Heart left ventricle (tissue), 16 donors: ENCODE data around the gene ZNF860. TPM values are rescaled to one million over a fixed set of nuclear protein-coding genes. Genes with fewer than 3 reads are reported as not detected.
"Not testable (repeated sequence)": the region's sequence is repeated elsewhere in the genome, so short reads cannot be mapped to it uniquely, and the experiment has no call there.

Experiments
- ATAC-seq, 4 donors: fragments of 200-7000 bp; cut with Tn5 transposase; one replicate each; pipeline ENCODE4 v1.9.1; 2020 to 2022; ENCODE audit warnings: moderate library complexity in 4 of 4, mild to moderate bottlenecking in 3 of 4, moderate number of reproducible peaks in 1 of 4
- DNase-seq, 5 donors: peaks; one replicate each; pipeline ENCODE4 v3.0.0-alpha.2; 2020
- H3K27ac ChIP-seq, 12 donors: fragments of 200-600 bp; sonication (generic) in 4 of 12; one replicate each; pipeline versions ENCODE4 v1.5.0 to v1.8.0; 2016 to 2022; ENCODE audit warnings: mild to moderate bottlenecking in 2 of 12
- H3K27me3 ChIP-seq, 9 donors: fragments of 200-600 bp; sonication (generic) in 2 of 9; one replicate each; pipeline versions ENCODE4 v1.5.1 to v1.8.0; 2016 to 2022; ENCODE audit warnings: mild to moderate bottlenecking in 3 of 9
- H3K36me3 ChIP-seq, 9 donors: fragments of 200-600 bp; sonication (generic) in 2 of 9; one replicate each; pipeline versions ENCODE4 v1.5.0 to v1.8.0; 2018 to 2022; ENCODE audit warnings: mild to moderate bottlenecking in 2 of 9
- H3K4me1 ChIP-seq, 12 donors: fragments of 200-600 bp; sonication (generic) in 4 of 12; one replicate each; pipeline versions ENCODE4 v1.5.0 to v1.8.0; 2016 to 2022; ENCODE audit warnings: mild to moderate bottlenecking in 3 of 12
- H3K4me3 ChIP-seq, 12 donors: fragments of 200-600 bp; sonication (generic) in 4 of 12; one replicate each; pipeline versions ENCODE4 v1.5.0 to v1.8.0; 2017 to 2022; ENCODE audit warnings: mild to moderate bottlenecking in 9 of 12, moderate library complexity in 4 of 12
- H3K9me3 ChIP-seq, 12 donors: fragments of 200-600 bp; sonication (generic) in 4 of 12; one replicate each; pipeline versions ENCODE4 v1.5.0 to v1.8.0; 2016 to 2022; ENCODE audit warnings: mild to moderate bottlenecking in 1 of 12
- CTCF ChIP-seq, 12 donors: fragments of 200-600 bp; sonication (generic) in 4 of 12; IDR thresholded peaks; one replicate each; pipeline versions ENCODE4 v1.5.0 to v1.8.0; 2018 to 2022; ENCODE audit warnings: antibody characterized with exemption in 12 of 12, mild to moderate bottlenecking in 5 of 12
- POLR2A ChIP-seq, 2 donors: fragments of 450-650 bp; IDR thresholded peaks; one replicate each; pipeline ENCODE4 v1.6.1; 2017; ENCODE audit warnings: antibody characterized with exemption in 2 of 2, mild to moderate bottlenecking in 2 of 2, moderate library complexity in 2 of 2
- WGBS, 4 donors: extraction: QIAGEN DNeasy Blood & Tissue Kit in 2 of 4; methylation state at CpG; one replicate each; pipeline versions ENCODE4 v1.1.5 to v1.1.7; 2013 to 2018; 5-methylcytosine and 5-hydroxymethylcytosine counted together
- intact Hi-C, 10 donors: fragments of 100-400 bp; cut with DNase I; formaldehyde crosslinking; loops; one replicate each; pipeline versions ENCODE4 v1.11.1 to v1.14.2; 2022
- polyA plus RNA-seq, 2 donors: library from polyadenylated mRNA; stranded (reverse); fragments of 200-250 nt; gene quantifications; one replicate each; pipeline ENCODE4 v1.2.3, GENCODE V29; 2013
- total RNA-seq, 9 donors: library from RNA; depleted of rRNA in 2 of 9; stranded (reverse); fragments of >200 nt in 2 of 9; fragmentation: NEBNext Ultra II Directional in 3 of 9; extraction: Animal tissue kit (Norgen Biotek cat#: 25700) in 3 of 9; gene quantifications; one replicate each; pipeline versions ENCODE4 v1.1.0 to v1.2.4, GENCODE V29; 2016 to 2023
- donor health status: ischemic (EF 13 %, LVEDD 7.1; RV severe dilation, severe dysfunction).
- donor health status: healthy with polysubstance abuse.
- donor health status: DM: no; HTN: yes; CAD: no.
- donor health status: DM: no; HTN: no; CAD: no.
- donor health status: ischemic (EF 25% LVEDD 6.9; RV normal size, moderate dysfunction).
- donor health status: ischemic (EF 25% LVEDD 5.7; RV mildly dilated, moderate dysfunction).
- donor health status: healthy.
- donor health status: DM: yes; HTN: yes; CAD: no.
- donor health status: ischemic (EF 35%, LVEDD 5.7; RV mildly dilated, moderate dysfunction).
- donor health status: nonischemic (EF 11% LVEDD 7.7; RV severe dilation, severe dysfunction).
- donor health status: DM: yes; HTN: yes; CAD: no.
- donor health status: PGD.
- donor health status: ischemic (EF 29% LVEDD 5.4; RV normal size, mild dysfunction).
- donor health status: nonischemic (EF 23%, LVEDD 6.1; RV moderate dilation, normal function).

The ZNF860 gene
- total and polyA plus RNA-seq, 11 donors, result 0.08 to 0.53 (median 0.14) TPM; not detected in 4

GRCh38 chr3:31993843-31994242, 12.3 kb downstream of the ZNF860 start:
- H3K9me3 ChIP-seq, result peaks cover 0 to 41% (median 19%) of the 10 kb centered on the region in 12 donors
- 94 to 100% (median 96%) methylated on average over 1 of the region's 1 CpG for WGBS, 4 donors
- DNase-seq, result no peak
- no peak overlapping the region for H3K27ac ChIP-seq
- no peak overlapping the region for H3K4me3 ChIP-seq
- H3K36me3 ChIP-seq, result no peaks in the 10 kb centered on the region
- TF ChIP-seq CTCF (IDR thresholded peaks at IDR 0.05) (no peak), POLR2A (IDR thresholded peaks at IDR 0.05) (no peak)
- no peak for ATAC-seq
- intact Hi-C loops, result no loop called here
- no peaks in the 10 kb centered on the region for H3K4me1 ChIP-seq
- H3K27me3 ChIP-seq, result no peaks in the 10 kb centered on the region

DNA sequence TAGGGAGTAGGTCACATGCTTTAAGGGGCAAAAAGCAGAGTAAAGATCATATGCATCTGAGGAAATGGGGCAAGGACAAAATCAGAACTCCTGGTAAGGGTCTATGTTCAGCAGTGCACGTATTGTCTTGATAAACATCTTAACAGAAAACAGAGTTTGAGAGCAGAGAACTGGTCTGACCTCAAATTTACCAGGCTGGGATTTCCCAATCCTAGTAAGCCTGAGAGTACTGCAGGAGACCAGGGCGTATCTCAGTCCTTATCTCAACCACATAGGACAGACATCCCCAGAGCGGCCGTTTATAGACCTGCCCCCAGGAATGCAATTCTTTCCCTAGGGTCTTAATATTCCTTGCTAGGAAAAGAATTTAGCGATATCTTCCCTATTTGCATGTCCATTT, 13.5 kb downstream of the ZNF860 start:
- WGBS, 4 donors, result 66 to 88% (median 72%) methylated on average over 5 of the region's 5 CpGs
- H3K27ac ChIP-seq, intact Hi-C loops: not testable (repeated sequence)

DNA sequence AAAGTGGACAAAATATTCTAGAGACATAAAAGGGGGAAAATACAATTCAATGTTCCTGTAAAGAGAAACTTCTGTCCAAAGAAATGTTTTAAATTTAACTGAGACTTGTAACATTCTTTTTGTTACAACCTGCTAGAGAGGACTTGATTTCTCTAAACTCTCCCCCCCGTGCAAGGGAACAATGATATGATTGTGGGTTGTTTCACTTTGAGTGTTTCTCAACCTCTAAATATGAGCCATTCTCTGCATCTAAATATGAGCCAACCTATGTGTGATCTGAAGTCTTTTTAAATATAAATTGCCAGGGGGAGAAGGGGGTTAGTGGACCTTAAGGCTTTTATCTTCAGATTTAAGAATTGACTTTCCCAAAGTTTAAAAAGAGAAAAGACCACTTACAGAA, 14.6 kb downstream of the ZNF860 start:
- Histone ChIP-seq H3K36me3 (no peaks in the 10 kb centered on the region), H3K27me3 (no peaks in the 10 kb centered on the region), H3K27ac (no peak overlapping the region), H3K4me1 (no peaks in the 10 kb centered on the region), H3K9me3 (peaks cover 0 to 18% (median 0%) of the 10 kb centered on the region in 12 donors), H3K4me3 (no peak overlapping the region)
- ATAC-seq (no peak), DNase-seq (no peak)
- WGBS, 4 donors, result 81 to 95% (median 88%) methylated on average over 1 of the region's 1 CpG
- intact Hi-C loops, result no loop called here
- no peak for TF ChIP-seq CTCF (IDR thresholded peaks at IDR 0.05)
- no peak for TF ChIP-seq POLR2A (IDR thresholded peaks at IDR 0.05)

More for the DNA sequence above, 13.5 kb downstream of the ZNF860 start:
- H3K9me3 ChIP-seq, result peaks cover 0 to 29% (median 11%) of the 10 kb centered on the region in 12 donors
- ATAC-seq, DNase-seq, H3K4me3 ChIP-seq, H3K36me3 ChIP-seq, H3K4me1 ChIP-seq, H3K27me3 ChIP-seq: not testable (repeated sequence)

- Histone ChIP-seq H3K4me1 (no peaks in the 10 kb centered on the region), H3K27me3 (no peaks in the 10 kb centered on the region), H3K9me3 (peaks cover 0 to 12% (median 0%) of the 10 kb centered on the region in 12 donors), H3K36me3 (no peaks in the 10 kb centered on the region), H3K4me3 (no peak overlapping the region), H3K27ac (no peak overlapping the region)
- WGBS, 4 donors, result 64 to 76% (median 69%) methylated on average over 6 of the region's 6 CpGs
- DNase-seq, result no peak
- peak in 1 of 4 donors; percentile 47 for ATAC-seq
- no peak for TF ChIP-seq POLR2A (IDR thresholded peaks at IDR 0.05)
- no peak for TF ChIP-seq CTCF (IDR thresholded peaks at IDR 0.05)
- intact Hi-C loops, result no loop called here
These were observed 15.9 kb downstream of the ZNF860 start for GRCh38 chr3:31997500-31997899.

GRCh38 chr3:31999907-32000439, 18.4 kb downstream of the ZNF860 start:
- H3K4me3 ChIP-seq, result no peak overlapping the region
- ATAC-seq (no peak), DNase-seq (no peak)
- no peak overlapping the region for H3K27ac ChIP-seq
- intact Hi-C loops, result no loop called here
- H3K27me3 ChIP-seq, result no peaks in the 10 kb centered on the region
- 78 to 85% (median 84%) methylated on average over 7 of the region's 7 CpGs for WGBS, 4 donors
- H3K4me1 ChIP-seq, result no peaks in the 10 kb centered on the region
- TF ChIP-seq CTCF (IDR thresholded peaks at IDR 0.05) (no peak), POLR2A (IDR thresholded peaks at IDR 0.05) (no peak)
- H3K9me3 ChIP-seq, result peaks cover 0 to 9% (median 0%) of the 10 kb centered on the region in 12 donors
- H3K36me3 ChIP-seq, result no peaks in the 10 kb centered on the region
